ENCODE data around the gene HGS. TPM values are rescaled to one million over a fixed set of nuclear protein-coding genes. Genes with fewer than 3 reads are reported as not detected.

HGS gene
- total RNA-seq, 4 donors from 2014 or later = 51.5 to 90.5 (median 66.6) TPM

DNA sequence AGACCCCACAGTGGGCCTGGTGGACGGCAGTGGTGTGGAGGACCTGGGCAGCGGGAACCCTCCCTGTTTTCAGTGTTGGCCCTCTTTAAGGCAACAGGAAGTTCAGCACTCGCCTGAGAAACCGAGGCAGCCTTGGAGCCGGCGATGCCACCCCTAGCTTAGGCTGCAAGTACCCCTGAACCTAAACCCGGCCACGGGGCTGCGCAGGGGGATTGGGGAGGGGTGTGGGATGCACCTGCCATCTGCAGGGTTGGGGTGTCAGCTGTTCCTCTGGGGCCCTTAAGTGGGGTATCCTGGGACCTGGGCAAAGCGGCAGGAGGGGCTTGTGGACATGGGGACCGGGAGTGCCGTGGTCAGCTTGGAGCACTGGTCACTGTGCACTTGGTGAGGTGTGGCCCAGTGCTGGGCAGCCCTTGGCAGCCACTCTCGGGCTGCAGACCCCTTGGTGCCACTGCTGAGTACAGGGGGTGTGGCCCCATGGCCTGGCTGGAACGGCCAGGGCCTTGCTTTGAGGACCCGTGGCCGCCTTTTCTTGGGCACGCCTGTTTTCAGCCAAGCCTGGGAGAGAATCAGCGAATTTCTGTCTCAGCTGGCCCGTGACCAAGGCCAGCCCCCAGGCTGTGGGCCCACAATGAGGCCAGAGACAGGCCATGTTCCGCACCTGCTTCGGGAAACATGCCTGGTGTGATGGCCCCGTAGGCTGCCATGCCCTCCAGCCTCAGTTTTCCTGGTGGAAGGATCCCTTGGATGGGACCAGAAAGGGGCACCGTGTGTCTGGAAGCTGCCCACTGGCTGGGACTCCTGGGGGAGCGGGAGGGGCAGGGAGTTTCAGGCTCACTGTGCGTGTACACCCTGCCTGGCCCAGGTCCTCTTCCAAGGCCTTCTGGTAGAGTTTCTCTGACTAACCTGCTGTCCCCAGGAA, 24.2 kb downstream of the HGS start:
- H3K4me3 ChIP-seq = no peak overlapping the region
- ATAC-seq = no peak
- peaks cover 0 to 40% of the 10 kb centered on the region in 2 donors for H3K36me3 ChIP-seq
- H3K4me1 ChIP-seq = peaks cover 0 to 42% (median 29%) of the 10 kb centered on the region in 3 donors
- no peaks in the 10 kb centered on the region for H3K9me3 ChIP-seq
- 61 to 80% methylated on average over 3 to 5 of the region's 25 CpGs for WGBS, 2 donors (ENCODE audit: low coverage in 1 of 2)
- no peak for TF ChIP-seq POLR2AphosphoS5 (IDR thresholded peaks at IDR 0.05)
- TF ChIP-seq POLR2A (IDR thresholded peaks at IDR 0.05) = no peak
- TF ChIP-seq, protein P1, sequence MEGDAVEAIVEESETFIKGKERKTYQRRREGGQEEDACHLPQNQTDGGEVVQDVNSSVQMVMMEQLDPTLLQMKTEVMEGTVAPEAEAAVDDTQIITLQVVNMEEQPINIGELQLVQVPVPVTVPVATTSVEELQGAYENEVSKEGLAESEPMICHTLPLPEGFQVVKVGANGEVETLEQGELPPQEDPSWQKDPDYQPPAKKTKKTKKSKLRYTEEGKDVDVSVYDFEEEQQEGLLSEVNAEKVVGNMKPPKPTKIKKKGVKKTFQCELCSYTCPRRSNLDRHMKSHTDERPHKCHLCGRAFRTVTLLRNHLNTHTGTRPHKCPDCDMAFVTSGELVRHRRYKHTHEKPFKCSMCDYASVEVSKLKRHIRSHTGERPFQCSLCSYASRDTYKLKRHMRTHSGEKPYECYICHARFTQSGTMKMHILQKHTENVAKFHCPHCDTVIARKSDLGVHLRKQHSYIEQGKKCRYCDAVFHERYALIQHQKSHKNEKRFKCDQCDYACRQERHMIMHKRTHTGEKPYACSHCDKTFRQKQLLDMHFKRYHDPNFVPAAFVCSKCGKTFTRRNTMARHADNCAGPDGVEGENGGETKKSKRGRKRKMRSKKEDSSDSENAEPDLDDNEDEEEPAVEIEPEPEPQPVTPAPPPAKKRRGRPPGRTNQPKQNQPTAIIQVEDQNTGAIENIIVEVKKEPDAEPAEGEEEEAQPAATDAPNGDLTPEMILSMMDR (IDR thresholded peaks at IDR 0.05) = no peak
- no peaks in the 10 kb centered on the region for H3K27me3 ChIP-seq
- H3K27ac ChIP-seq = no peak overlapping the region

DNA sequence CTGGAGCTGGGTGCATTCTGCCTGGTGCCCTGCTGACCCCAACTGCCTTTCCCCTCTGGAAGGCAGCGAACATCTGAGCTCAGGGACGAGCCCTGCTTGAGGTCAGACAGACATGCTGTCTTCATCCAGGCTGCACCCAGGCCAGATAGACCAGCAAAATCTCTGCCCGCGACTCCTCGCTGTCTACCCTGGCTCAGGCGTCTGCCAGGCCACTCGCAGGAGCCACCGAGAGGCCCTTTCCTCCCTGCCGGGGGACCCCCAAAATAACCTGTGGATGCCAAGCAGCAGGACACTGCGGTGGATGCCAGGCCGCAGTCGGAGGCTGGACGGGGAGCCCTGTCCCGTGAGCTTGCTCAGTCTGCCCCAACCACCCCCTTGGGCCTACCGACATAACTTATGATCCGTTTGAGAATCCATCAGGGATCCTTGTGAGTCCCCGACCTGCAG, 25.0 kb downstream of the HGS start:
- 71 to 100% methylated on average over 2 to 3 of the region's 17 CpGs for WGBS, 2 donors (ENCODE audit: low coverage in 1 of 2)
- no peaks in the 10 kb centered on the region for H3K27me3 ChIP-seq
- no peaks in the 10 kb centered on the region for H3K9me3 ChIP-seq
- no peak for ATAC-seq
- H3K4me1 ChIP-seq = peaks cover 0 to 47% (median 37%) of the 10 kb centered on the region in 3 donors
- H3K4me3 ChIP-seq = no peak overlapping the region
- H3K36me3 ChIP-seq = peaks cover 0 to 40% of the 10 kb centered on the region in 2 donors
- TF ChIP-seq, protein P1 (IDR thresholded peaks at IDR 0.05) = no peak
- TF ChIP-seq POLR2AphosphoS5 (IDR thresholded peaks at IDR 0.05) = no peak
- H3K27ac ChIP-seq = no peak overlapping the region

DNA sequence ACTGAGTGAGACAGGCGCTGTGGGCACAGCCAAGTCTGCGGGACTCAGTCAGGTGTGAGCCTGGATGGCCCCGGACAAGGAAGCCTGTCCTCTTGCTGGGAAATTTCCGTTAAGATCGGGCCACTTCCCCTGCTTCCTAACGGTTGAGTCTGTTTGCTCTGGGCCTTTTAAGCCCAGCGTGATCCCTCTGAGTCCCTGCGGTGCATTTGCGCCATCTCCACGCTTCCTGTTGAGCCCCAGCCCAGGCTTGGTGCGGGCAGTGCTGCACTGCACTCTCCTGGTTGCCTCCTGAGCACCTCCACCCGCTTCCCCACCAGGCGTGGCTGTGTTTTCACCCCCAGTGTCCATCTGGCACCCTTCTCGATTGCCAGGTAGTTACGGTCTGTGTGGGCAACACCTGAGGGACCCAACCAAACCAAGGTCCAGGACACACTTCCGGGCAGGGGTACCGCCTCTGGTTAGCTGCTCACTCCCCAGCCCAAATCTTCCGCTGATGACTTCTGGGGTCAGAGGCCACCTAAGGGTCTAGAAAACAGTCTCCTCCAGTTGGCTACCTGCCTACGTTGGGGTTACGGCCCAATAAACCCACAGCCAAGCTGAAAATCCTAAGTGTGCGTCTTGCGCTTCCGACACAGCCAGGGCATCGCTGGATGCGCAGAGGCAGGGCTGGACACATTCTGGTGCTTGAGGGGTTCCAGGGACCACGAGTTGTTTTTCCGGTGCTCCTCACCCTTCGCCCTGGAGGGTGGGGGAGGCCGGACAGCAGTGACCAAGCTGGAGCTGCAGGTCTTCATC, 26.9 kb downstream of the HGS start:
- Histone ChIP-seq H3K4me1 (peaks cover 0 to 41% (median 28%) of the 10 kb centered on the region in 3 donors), H3K9me3 (no peaks in the 10 kb centered on the region), H3K27ac (peak overlapping the region in 1 of 4 donors; percentile 77), H3K4me3 (peak overlapping the region in 1 of 2 donors; percentile 87), H3K36me3 (peaks cover 0 to 28% of the 10 kb centered on the region in 2 donors), H3K27me3 (no peaks in the 10 kb centered on the region)
- WGBS, 2 donors (ENCODE audit: low coverage in 1 of 2) = 0 to 8% methylated on average over 5 of the region's 29 CpGs
- no peak for TF ChIP-seq POLR2A (IDR thresholded peaks at IDR 0.05)
- no peak for TF ChIP-seq EP300 (IDR thresholded peaks at IDR 0.05)
- TF ChIP-seq POLR2AphosphoS5 (IDR thresholded peaks at IDR 0.05) = no peak
- TF ChIP-seq, protein P1 (IDR thresholded peaks at IDR 0.05) = no peak
- no peak for ATAC-seq

DNA sequence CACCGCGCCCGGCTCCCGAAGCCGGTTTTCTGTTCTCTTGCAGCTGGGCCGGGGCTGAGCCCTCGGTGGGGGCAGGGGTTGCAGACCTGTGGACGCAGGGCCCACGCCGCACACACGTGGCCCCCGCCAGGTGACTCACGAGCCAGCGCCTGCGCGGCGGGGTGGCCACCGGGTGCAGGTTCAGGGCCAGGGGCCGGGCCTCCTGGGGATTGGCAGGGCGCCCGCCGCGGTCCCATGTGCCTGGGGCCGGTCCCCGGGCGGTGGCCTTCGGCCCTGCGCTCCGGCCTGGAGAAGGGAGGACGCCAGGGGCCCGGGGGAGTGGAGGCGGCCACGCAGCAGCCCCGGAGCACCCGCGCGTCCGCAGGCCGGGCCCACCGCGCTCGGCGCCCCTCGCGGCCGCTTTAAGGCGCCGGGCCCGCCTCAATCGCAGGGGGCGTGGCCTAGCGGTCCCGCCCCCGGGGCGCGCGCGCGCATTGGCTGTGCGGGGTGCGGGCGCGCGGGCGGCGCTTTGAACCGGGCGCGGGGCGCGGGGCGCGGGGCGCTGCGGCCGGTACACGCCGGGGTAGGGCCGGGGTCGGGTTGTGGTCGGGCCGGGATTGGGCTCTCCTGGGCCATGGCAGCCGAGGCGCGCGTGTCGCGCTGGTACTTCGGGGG, 28.1 kb downstream of the HGS start, which contains the start of gene SLC25A10:
TSS of gene SLC25A10 (plus strand) at position 471 of the 654 bp plus-strand sequence. CDS start at position 614, 143 bp downstream.
- Histone ChIP-seq H3K9me3 (no peaks in the 10 kb centered on the region), H3K27ac (peak within 1 kb of the TSS in 3 of 4 donors; percentile 56 to 77 (median 68)), H3K36me3 (peaks cover 0 to 16% of the 10 kb centered on the region in 2 donors), H3K4me3 (peak within 1 kb of the TSS; percentile 75 to 87), H3K4me1 (peaks cover 0 to 41% (median 28%) of the 10 kb centered on the region in 3 donors), H3K27me3 (no peaks in the 10 kb centered on the region)
- 0% methylated on average over 1 of the region's 89 CpGs; no CpG with 5 or more reads in 1 of the 2 donors for WGBS, 2 donors (ENCODE audit: low coverage in 1 of 2)
- peak; percentile 21 to 51 for TF ChIP-seq POLR2A (IDR thresholded peaks at IDR 0.05)
- TF ChIP-seq, protein P1 (IDR thresholded peaks at IDR 0.05) = peak in 2 of 4 experiments; percentile 53 to 54
- TF ChIP-seq POLR2AphosphoS5 (IDR thresholded peaks at IDR 0.05) = no peak
- ATAC-seq = peak; percentile 88

All from gastroesophageal sphincter (tissue), 4 donors.